Prostate gland (tissue), 2 donors: ENCODE results near the gene TESPA1.

Experiments used
- POLR2AphosphoS5 ChIP-seq: sonication (generic); formaldehyde crosslinking; IDR thresholded peaks from one replicate; pipeline ENCODE4 v1.6.1; 2017; ENCODE audit warnings: antibody characterized with exemption
- TF ChIP-seq, protein P1 (sequence below), 4 experiments: fragments of 200-600 bp in 2 of 4; fragments of 450-650 bp in 2 of 4; sonication (generic) in 2 of 4; IDR thresholded peaks; 1 replicate in 3 of 4; 2 replicates in 1 of 4; pipeline ENCODE4 v1.5.1; 2016 to 2019; ENCODE audit warnings: antibody characterized with exemption in 4 of 4, mild to moderate bottlenecking in 2 of 4, moderate library complexity in 2 of 4

DNA sequence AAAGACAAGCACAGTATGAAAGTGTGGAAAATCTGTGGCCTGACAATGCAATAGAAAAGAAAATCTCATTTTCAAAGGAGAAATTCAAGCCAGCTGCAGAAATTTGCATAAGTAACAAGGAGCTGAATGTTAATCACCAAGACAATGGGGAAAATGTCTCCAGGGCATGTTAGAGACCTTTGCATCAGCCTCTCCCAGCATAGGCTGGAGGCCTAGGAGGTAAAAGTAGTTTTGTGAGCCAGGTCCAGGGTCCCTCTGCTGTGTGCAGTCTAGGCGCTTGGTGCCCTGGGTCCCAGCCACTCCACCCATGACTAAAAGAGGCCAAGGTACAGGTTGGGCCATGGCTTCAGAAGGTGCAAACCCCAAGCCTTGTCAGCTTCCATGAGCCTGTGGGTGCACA, 58.3 kb downstream of the TESPA1 start:
- TF ChIP-seq, protein P1, sequence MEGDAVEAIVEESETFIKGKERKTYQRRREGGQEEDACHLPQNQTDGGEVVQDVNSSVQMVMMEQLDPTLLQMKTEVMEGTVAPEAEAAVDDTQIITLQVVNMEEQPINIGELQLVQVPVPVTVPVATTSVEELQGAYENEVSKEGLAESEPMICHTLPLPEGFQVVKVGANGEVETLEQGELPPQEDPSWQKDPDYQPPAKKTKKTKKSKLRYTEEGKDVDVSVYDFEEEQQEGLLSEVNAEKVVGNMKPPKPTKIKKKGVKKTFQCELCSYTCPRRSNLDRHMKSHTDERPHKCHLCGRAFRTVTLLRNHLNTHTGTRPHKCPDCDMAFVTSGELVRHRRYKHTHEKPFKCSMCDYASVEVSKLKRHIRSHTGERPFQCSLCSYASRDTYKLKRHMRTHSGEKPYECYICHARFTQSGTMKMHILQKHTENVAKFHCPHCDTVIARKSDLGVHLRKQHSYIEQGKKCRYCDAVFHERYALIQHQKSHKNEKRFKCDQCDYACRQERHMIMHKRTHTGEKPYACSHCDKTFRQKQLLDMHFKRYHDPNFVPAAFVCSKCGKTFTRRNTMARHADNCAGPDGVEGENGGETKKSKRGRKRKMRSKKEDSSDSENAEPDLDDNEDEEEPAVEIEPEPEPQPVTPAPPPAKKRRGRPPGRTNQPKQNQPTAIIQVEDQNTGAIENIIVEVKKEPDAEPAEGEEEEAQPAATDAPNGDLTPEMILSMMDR (IDR thresholded peaks at IDR 0.05) = no peak
- TF ChIP-seq POLR2AphosphoS5 = no peak
